Amniotic epithelial cell (primary cell): ENCODE measurements around the gene TBC1D9B.
A peak's percentile ranks its signal among the peaks of the same experiment; 100 is the strongest.

Experiments used
- DNase-seq: peaks from one replicate; pipeline ENCODE4 v3.0.0-alpha.2; 2010; ENCODE audit warnings: low read depth

Gene TBC1D9B

DNA sequence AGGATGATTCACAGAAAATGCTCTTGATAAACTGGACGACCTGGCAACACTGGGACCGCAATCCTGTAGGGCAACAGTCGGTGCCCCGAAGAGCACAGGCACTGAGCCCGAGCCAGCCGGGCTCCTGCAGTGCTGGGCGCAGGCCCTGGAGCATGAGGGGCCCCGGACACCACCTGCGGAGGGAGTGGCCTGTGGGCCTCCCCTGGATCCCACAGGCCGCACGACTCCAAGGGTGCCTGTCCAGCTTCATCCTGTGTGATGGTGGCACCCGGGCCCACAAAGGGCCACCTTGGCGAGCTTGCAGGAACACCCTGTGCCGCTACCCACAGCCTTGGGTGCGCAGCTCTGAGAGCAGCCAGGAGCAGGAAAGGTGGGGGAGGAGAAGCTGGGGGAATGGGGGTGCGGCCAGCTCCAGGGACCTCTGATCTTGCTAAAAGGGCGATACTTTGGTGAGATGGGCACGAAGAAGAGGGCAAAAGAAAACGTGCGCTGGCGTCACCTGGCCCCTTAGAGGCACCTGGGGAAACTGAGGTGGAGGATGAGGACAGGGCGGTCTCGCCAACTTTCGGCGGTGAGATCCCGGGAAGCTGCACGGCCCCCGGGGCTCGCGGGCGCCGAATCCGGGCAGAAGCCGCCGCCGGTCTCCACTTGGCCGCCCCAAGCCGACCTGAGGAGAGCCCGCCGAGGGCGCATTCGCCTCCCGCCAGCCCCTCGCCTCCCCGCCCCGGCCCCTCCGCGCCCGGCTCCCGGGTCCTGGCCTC, 722 bp downstream of the TBC1D9B start:
- DNase-seq: peak; percentile 42

DNA sequence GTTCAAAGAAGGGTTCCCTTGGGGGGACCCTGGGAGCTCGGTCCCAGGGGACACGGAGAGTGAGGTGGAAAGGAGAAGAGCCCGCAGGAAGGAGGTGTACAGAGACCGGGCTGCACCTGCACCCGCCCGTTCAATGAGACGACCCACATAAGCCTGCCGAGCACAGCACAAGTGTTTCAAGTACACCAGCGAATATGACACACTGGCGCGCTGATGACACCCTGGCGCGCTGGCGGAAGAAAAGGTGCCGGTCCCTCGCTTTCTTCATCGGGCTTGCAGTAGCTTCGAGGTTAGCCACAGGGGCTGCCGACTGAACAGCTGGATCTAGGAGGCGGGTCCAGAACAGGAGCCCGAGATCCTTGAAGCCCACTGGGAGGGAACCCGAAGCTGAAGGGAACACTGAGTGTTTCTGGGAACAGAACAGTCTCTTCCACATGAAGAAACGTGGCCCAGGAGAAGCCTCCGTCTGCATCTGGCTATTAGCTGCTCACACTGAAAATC, 1.4 kb downstream of the TBC1D9B start:
- DNase-seq: no peak

DNA sequence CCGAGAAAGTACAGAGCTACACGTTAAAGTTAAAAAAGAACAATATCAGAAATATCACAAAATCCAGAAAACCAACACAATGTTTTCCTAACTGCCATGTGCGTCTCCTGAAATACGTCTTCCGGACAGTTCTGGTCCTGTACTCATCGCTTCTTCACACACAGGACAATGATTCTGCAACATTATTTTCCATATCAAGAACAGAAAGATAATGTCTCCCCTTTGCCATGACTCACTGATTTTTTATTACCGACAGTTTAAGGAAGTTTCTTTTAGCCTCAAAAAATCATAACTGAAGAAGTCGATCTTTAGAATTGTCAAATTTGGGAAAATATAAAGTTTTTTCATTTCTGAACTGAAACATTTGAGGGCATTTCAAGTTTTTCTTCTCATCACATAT, 2.5 kb downstream of the TBC1D9B start:
- no peak for DNase-seq

DNA sequence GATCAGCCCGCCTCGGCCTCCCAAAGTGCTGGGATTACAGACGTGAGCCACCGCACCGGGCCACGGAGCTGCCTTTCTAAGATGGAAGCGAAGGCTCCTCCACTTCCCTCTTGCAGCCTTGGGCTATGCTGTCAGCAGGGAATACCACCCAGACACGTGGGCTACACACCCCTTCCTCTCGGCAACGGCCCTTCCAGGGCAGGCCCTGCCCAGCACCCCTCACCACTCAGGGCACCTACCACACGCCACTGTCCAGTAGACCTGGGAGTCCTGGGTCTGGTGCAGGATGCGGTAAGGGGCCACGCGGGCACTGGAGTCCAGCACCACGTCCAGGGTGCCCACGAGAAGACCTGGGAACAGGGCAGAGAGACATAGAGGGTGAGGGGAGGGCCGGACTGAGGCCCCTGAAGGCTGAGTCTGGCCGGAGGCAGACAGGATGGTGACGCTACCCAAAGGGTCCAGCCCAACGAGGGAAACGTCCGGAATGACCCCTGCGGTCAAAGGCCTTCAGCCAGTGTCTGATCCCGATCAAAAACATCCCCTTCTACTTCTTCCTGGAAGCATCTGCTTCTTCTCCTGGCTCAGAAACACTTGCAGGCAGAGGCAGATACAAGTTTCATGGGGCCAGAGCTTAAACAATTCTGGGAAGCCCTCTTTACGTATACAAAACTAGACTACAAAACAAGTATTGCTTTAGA, 3.1 kb downstream of the TBC1D9B start:
- DNase-seq: no peak

DNA sequence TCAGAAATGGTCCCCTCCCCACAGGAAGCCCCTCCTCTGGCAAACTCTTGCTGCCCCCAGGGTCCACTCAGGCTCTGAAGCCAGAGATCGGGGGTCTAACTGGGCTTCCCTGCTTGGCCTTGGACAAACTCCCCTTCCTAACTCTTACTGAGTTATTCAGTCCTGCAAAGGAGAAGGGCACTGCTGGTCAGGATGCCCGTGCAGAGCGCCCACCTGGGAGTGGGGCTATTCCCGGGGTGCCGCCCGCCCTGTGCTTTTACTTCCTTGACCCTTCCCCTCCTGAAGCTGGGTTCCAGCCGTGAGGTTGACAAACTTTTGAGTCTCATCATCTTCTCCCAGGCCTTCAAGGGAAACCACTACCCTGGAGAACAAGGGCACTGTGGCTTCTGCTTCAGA, 4.9 kb downstream of the TBC1D9B start:
- no peak for DNase-seq

DNA sequence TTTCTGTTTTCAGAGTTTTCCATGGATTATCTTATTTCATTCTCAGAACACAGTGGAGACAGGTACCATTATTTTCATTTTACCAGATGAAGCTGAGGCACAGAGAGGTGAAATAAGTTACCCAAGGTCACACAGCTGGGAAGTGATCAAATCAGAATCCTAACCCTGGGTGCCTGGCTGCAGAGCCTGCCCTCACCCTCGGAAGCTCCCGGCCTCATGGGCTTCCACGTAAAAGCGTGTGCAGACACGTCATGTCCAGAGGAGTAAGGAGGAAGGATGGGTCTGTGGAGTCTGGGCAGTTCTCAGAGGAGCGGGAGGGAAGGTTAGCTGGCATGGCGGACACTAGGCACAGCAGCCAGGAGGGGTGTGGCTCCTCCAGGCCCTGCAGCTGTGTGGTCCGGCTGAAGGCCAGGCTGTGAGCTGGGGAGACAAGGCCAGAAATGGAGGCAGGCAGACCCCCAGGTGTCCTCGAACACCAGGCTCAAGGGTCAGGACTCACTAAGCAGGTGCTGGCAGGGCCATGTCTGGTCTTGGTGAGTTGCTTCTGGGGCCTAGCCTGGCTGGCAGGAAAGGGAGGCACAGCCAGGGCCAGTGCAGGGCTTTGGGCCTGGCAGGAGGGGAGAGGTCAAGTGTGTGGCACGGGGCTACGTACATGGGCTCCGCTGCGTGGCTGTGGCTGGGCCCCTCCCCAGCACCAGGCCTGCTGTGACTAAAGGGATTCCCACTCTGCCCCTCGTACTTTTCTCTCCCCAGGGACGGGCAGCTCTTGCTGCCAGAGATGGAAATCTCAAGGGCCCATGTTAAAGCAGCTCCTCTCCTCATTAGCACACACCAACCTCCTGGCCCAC, 5.6 kb downstream of the TBC1D9B start:
- no peak for DNase-seq

DNA sequence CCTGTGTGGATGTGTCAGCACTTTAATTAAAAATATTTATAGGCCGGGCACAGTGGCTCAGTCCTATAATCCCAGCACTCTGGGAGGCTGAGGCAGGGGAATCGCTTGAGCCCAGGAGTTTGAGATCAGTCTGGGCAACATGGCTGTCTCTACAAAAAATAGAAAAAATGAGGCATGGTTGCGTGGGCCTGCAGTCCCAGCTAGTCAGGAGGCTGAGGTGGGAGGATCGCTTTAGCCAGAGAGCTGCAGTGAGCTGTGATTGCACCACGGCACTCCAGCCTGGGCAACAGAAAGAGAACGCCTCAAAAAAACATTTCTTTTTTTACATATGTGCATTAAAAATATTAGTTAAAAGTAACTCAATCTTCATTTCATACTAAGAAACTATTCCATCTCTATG, 6.2 kb downstream of the TBC1D9B start:
- no peak for DNase-seq

DNA sequence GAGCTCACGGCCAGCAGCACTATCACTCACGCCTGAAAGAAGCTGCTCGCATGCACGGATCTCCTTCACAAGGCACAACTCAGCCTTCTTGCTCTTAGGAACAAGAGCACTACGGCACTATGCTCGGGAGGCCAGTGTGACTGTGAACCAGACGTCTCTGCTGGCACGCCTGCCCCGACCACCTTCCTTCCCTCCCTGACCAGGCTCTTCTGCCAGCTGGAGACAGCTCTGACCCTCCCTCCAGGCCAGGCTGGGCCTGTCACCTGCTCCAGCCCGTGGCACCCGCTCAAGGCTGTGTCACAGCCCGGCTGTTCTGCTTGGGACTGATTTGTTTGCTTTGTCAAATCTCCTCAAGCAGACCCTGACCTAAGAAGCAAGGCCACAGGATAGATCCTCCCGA, 7.0 kb downstream of the TBC1D9B start:
- DNase-seq: no peak

DNA sequence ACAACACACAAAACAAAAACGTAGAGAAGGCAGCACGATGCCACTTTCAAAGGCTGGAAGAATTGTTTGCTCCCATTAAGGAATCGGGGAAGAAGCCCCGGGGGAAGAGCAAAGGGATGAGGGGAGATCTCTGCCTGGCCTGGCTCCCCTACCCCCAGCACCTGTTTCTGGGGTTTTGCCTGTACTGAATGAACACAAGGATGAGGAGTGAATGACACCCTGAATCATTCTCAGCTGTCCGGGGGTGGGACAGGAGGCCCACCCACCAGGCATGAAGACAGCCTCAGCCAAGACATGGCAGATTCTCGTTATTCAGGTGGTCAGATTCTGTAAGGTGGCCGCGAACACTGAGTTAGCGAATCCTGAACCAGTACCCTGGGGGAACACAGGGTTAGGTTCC, 7.5 kb downstream of the TBC1D9B start:
- no peak for DNase-seq

DNA sequence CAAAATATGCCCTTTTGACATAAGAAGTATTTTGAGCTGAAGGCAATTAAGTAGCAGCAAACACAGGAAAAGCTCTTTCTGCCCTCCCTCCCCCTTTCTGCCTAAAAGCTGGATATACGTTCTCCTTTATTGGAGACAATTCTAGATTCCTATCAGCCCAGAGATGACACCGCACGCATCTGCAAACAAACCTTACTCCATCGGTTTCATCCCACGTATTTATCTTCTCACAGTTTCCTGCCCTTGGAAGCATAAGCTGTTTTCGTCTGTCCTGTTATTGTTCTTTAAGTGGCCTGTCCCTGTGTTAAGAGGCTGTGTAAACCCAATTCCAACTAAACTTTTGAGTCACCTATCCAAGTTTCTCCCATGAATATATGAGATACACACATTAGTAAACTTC, 11.8 kb downstream of the TBC1D9B start:
- DNase-seq: no peak

DNA sequence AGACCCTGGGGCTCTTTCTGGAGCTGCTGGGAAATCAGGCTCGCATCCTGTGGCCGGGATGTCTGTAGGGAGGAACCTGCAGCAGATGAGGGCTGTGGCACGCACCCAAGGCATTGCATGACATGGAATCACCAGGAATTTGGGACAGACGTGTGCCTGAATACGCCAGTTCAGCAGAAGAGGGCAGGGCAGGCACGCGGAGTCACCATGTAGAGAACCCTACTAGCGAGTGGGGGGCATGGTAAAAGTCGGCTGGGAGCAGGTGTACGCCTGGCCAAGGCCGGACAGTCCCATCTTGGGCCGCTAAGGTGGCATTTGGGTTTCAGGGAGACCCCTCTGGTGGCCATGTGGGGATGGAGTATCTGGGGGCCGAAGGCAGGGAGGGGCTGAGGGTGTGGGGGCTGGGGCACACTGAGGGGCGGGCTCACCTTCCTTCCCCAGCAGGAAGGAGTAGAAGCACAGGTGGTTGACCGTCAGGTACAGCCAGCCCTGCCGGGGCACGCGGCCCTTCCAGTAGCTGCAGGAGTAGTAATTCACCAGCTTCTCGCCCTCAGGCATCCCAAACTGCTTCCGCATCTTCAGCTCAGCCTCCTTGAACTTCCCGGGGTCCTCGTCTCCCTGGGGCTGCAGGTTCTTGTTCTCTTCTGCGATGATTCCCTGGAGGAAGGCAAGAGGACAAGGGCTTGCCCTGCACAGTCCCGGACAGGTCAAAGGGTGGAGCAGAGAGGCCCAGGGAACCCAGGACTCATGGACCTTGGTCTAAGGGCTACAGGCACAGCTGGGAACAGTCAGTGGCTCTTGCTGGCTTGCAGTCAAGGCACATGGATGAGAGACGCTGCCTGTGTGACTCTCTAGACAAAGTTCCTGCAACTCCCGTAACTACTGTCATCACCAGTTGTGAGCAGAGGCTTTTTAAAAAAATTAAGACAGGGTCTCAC, 13.5 kb downstream of the TBC1D9B start:
- no peak for DNase-seq

DNA sequence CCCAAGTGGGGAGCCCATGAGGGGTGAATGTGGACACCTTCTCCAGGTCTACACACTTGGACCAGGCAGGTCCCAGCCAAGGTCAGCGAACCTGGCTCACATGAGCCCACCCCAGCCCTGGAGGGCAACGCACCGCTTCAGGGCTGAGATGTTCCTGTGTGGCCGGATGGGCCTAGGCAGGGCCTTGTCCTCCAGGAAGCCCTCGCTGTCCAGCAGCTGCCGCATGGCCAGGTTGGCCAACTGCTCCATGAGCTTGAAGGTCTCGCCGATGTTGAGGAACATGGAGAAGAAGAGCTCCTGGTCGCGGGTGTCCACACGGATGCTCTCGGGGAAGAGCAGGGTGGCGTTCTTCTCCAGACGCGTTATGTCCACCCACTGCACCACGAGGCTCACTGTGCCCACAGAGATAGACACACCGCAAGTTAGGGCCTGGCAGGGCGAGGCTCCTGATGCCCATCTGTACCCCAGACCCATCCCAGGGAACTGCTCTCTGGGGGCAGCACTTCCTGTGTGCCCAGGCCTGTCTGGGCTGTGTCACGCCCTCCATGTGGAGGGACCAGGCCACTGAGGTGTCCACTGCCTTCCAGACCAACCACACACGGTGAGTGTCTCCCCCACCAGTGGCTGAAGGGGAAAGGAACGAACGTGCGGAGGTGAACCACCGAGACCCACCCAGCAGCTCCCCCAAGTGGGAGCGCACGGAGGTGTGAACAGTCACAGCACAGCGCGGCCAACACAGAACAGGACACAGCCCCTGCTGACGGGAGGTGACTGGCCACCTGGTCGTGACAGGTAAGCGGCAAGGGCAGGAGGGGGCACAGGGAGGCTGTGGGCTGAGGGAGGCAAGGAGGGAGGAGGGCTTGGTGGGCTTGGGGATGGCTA, 14.4 kb downstream of the TBC1D9B start:
- no peak for DNase-seq

DNA sequence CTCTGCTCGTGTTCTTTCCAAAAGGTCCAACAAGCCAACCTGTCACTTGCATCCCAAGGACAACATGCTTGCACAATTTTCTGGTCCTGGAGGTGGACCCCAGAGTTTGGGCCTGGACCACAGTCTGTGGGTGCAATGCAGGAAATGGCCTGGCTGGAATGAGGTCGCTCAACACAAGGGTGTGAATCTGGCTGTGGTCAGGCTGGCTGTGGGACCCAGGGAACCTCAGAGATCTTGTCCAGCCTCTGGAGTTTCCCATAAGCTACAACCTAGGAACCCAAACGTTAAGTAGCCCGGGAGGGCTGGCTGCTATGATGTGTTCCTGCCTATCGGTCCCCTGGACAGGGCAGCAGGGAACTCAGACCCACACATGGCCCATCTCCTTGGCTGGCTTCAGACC, 15.4 kb downstream of the TBC1D9B start:
- DNase-seq: no peak

DNA sequence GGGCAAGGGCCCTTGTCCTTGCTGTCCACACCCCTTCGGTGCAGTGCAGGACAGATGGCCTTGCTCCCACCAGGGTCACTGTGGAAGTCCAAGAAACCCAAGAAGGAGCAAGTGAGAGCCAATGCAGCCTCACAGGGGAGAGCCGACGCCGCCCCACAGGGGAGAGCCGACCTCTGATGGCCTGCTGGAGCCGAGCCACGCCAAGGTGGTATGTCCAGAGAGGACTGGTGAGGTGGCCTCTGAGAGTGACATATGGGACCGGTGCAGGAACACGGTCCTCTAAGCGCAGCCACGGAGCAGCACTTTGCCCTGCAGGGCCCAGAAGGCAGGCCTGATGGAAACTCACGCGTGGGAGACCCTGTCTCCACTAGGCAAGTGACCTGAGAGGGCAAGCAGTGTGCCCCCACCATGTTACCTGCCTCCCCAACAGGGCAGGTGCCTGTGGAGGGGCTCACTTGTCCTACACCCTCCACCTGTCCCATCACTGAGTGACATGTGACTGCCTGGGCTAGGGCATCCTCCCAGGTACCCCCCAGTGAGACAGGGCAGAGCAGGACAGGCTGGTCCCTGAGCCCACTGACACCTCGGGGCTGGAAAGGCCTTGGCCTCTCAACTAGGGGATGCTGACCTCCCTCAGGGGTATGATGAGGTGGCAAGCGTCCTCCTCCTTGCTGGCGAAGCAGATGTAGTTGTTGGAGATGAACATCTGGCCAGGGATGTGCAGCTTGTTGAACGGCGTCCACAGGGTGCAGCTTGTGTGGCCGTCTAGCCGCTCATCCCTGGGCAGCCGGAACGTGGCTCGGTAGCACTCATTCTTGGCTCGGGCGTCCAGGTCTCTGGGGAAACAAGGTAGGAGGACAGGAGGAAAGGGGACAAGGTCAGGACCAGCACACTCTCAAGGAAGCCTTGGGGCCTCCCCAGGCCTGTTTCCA, 16.7 kb downstream of the TBC1D9B start:
- no peak for DNase-seq

DNA sequence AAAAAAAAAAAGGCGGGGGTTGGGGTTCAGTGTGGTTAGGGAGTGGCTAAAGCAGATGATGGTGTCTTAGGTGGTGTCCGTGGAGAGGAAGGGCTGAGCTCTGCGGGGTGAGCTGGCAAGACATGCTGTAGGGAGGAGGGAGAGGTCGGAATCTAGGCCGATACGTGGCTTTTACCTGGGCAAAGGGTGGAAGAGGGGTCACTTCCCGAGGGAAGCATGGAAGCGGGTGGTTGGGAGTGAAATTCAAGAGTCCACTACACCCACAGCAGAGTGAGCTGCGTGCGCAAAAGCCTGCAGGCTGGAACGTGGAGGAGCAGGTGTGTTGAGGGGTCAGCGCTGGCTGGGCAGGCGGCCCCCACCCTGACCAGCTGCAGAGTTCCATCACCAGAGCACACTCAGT, 17.8 kb downstream of the TBC1D9B start:
- DNase-seq: no peak

DNA sequence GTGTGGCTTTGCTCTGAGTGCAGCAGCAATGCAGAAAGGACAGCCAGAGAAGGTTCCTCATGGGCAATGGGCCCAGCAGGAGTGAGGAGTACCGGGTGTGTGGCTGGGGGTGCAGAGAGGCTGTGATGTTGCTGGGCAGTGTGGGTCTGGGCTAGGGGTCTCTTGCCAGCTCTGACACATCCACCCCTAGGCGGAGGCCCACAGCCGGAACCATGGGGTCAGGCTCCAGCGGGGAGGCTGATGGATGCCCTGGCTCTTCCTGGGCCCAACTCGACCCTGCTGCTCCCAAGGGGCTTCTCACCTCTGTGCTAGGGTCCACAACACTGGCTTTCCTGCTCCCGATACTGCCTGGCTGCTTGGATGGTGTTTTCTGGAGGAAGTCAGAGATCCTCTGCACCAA, 19.9 kb downstream of the TBC1D9B start:
- DNase-seq: no peak

DNA sequence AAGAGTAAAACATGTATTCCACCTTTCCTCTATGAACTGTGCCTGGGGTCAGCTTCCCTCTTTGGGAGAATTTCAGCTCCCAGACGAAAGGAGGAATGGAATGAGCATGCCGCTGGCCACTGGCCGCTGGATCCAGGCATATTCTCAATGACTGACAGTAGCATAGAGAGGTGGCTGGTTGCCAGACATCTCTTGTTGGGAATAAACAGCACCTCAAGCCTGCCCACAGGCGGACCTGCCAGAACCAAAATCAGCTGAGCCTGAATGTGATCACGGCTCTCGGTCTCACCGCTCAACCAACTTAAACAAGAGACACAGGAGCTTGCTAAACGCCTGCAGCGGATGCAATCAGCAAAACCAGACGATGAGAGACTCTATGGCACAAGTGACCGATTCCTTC, 20.6 kb downstream of the TBC1D9B start:
- DNase-seq: no peak

DNA sequence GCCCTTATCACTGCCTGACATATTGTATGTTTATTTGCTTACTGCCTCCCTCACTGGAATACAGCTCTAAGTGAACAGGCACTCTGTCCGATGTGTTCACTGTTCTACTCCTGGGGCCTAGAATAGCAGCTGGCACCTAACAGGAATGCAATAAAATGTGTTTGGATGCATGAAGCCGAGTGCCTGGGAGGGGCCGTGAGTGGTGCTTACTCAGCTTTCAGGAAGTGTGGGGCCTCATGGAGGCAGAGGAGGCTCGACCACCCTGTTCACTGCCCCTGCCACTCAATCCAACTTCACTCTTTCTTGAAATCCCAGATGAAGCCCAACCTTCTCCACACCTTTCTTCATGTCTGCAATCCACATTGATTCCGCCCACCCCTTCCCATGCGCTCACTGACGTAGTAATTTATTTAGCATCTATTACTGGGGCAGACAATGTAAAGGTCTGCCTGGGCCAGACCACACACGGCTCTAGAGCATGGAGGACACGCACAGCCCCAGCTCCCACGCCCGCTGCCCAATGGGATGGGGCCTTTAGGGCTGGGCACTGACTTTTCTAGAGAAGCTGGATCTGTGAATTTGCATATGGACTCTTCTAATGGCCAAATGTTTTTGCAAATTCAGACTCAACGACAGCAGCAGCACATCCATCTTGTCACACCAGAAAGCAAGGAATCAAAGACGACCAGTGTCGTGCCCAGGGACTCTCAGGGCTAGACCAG, 21.3 kb downstream of the TBC1D9B start:
- no peak for DNase-seq
